K562 (cell line): ENCODE data around the gene RELA. TPM values are rescaled to one million over a fixed set of nuclear protein-coding genes. Genes with fewer than 3 reads are reported as not detected.
A peak's percentile ranks its signal among the peaks of the same experiment; 100 is the strongest.

Source experiments
- CREB1 ChIP-seq, 2 experiments: sonication (generic) in 1 of 2; formaldehyde crosslinking in 1 of 2; IDR thresholded peaks; 2 replicates each; pipeline versions ENCODE4 v1.6.1 to v1.8.0; 2012 to 2022; ENCODE audit warnings: inconsistent platforms in 1 of 2, mild to moderate bottlenecking in 1 of 2, missing genetic modification reagents in 1 of 2, moderate library complexity in 1 of 2
- ILF3 ChIP-seq: fragments of 450-650 bp; IDR thresholded peaks from 2 replicates; pipeline ENCODE4 v1.6.1; 2018; ENCODE audit warnings: antibody characterized with exemption, mild to moderate bottlenecking, moderate library complexity, borderline replicate concordance
- L3MBTL2 ChIP-seq: fragments of 450-650 bp; IDR thresholded peaks from 2 replicates; pipeline ENCODE4 v1.6.1; 2016; ENCODE audit warnings: mild to moderate bottlenecking, moderate library complexity
- MCM7 ChIP-seq, 2 experiments: fragments of 450-650 bp; IDR thresholded peaks; 2 replicates each; pipeline ENCODE4 v1.6.1; 2016 to 2018
- NR2C1 ChIP-seq, 2 experiments: fragments of 450-650 bp; IDR thresholded peaks; 2 replicates each; pipeline ENCODE4 v1.6.1; 2017; ENCODE audit warnings: mild to moderate bottlenecking in 2 of 2, antibody characterized with exemption in 1 of 2, inconsistent platforms in 1 of 2, missing compliant biosample characterization in 1 of 2, missing genetic modification characterization in 1 of 2
- SMARCE1 ChIP-seq: fragments of 450-650 bp; IDR thresholded peaks from 2 replicates; pipeline ENCODE4 v1.7.1; 2016; ENCODE audit warnings: mild to moderate bottlenecking
- SPI1 ChIP-seq: IDR thresholded peaks from 2 replicates; pipeline ENCODE4 v1.6.1; 2011; ENCODE audit warnings: low read depth, low read length, control low read depth, borderline replicate concordance
- ZNF146 ChIP-seq: IDR thresholded peaks from one replicate; pipeline ENCODE4 v1.6.1; 2018; ENCODE audit warnings: missing compliant biosample characterization; ENCODE audit not compliant: unreplicated experiment
- ZNF408 ChIP-seq: fragments of 250-450 bp; sonication (Bioruptor Pico); IDR thresholded peaks from 2 replicates; pipeline ENCODE4 v1.4.0; 2020; ENCODE audit warnings: low read depth, mild to moderate bottlenecking, moderate library complexity
- polyA plus RNA-seq, 8 experiments: library from polyadenylated mRNA; depleted of rRNA in 4 of 8; stranded (reverse) in 5 of 8; unstranded in 3 of 8; fragments of >200 nt; fragmentation: Nextera tagmentation in 2 of 8; fragmentation: Illumina TruSeq in 1 of 8; extraction: Ambion mirVana in 2 of 8; extraction: Trizol in 1 of 8; gene quantifications; 2 replicates each; pipeline versions ENCODE4 v1.2.1 to v1.2.3, GENCODE V29; 2011 to 2014; ENCODE audit warnings: inconsistent platforms in 1 of 8, missing spikeins in 1 of 8
- total RNA-seq, 7 experiments: library from RNA; depleted of rRNA in 6 of 7; stranded (reverse); fragments of >200 nt in 6 of 7; fragmentation: Illumina TruSeq in 2 of 7; extraction: Trizol in 2 of 7; gene quantifications; 2 replicates each; pipeline versions ENCODE4 v1.2.1 to v1.2.3, GENCODE V29; 2011 to 2021; ENCODE audit warnings: low replicate concordance in 1 of 7
- TF ChIP-seq, protein P1 (sequence below): sonication (generic); formaldehyde crosslinking; IDR thresholded peaks from 2 replicates; pipeline ENCODE4 v1.8.1; 2023; ENCODE audit warnings: missing genetic modification reagents, mild to moderate bottlenecking, borderline replicate concordance
- TF ChIP-seq, protein P2 (sequence below): fragments of 250-450 bp; sonication (Bioruptor Pico); IDR thresholded peaks from 2 replicates; pipeline ENCODE4 v1.5.0; 2021; ENCODE audit warnings: mild to moderate bottlenecking, moderate library complexity
- TF ChIP-seq, protein P3 (sequence below): sonication (generic); formaldehyde crosslinking; IDR thresholded peaks from 2 replicates; pipeline ENCODE4 v1.8.0; 2022; ENCODE audit warnings: mild to moderate bottlenecking, missing genetic modification reagents

RELA gene
- total and polyA plus RNA-seq, 9 of the 15 experiments (the other 6 are each of a cell fraction or from before 2014, with no cell fraction given): 6.0 to 67.4 (median 20.6) TPM

GRCh38 chr11:65711785-65712632 is 49.3 kb upstream of the RELA start, which contains the start of gene KAT5 (continued):
- TF ChIP-seq L3MBTL2 (peak; percentile 100), SMARCE1 (no peak), NR2C1 (IDR thresholded peaks at IDR 0.05) (peak; percentile 88), NR2C1 (tag; IDR thresholded peaks at IDR 0.05) (peak; percentile 80), ILF3 (no peak), CREB1 (IDR thresholded peaks at IDR 0.05) (peak; percentile 94), CREB1 (CRISPR knock-in tag; IDR thresholded peaks at IDR 0.05) (peak; percentile 97), MCM7 (IDR thresholded peaks at IDR 0.05) (no peak; a peak in 1 of 4 replicates), ZNF146 (CRISPR knock-in tag) (no peak), ZNF408 (CRISPR knock-in tag) (peak; percentile 13; the same call in 1 of the 2 replicates), SPI1 (peak; percentile 89)
- TF ChIP-seq, protein P1, sequence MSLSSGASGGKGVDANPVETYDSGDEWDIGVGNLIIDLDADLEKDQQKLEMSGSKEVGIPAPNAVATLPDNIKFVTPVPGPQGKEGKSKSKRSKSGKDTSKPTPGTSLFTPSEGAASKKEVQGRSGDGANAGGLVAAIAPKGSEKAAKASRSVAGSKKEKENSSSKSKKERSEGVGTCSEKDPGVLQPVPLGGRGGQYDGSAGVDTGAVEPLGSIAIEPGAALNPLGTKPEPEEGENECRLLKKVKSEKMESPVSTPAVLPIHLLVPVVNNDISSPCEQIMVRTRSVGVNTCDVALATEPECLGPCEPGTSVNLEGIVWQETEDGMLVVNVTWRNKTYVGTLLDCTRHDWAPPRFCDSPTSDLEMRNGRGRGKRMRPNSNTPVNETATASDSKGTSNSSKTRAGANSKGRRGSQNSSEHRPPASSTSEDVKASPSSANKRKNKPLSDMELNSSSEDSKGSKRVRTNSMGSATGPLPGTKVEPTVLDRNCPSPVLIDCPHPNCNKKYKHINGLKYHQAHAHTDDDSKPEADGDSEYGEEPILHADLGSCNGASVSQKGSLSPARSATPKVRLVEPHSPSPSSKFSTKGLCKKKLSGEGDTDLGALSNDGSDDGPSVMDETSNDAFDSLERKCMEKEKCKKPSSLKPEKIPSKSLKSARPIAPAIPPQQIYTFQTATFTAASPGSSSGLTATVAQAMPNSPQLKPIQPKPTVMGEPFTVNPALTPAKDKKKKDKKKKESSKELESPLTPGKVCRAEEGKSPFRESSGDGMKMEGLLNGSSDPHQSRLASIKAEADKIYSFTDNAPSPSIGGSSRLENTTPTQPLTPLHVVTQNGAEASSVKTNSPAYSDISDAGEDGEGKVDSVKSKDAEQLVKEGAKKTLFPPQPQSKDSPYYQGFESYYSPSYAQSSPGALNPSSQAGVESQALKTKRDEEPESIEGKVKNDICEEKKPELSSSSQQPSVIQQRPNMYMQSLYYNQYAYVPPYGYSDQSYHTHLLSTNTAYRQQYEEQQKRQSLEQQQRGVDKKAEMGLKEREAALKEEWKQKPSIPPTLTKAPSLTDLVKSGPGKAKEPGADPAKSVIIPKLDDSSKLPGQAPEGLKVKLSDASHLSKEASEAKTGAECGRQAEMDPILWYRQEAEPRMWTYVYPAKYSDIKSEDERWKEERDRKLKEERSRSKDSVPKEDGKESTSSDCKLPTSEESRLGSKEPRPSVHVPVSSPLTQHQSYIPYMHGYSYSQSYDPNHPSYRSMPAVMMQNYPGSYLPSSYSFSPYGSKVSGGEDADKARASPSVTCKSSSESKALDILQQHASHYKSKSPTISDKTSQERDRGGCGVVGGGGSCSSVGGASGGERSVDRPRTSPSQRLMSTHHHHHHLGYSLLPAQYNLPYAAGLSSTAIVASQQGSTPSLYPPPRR (CRISPR knock-in tag): peak; percentile 90
- TF ChIP-seq, protein P2, sequence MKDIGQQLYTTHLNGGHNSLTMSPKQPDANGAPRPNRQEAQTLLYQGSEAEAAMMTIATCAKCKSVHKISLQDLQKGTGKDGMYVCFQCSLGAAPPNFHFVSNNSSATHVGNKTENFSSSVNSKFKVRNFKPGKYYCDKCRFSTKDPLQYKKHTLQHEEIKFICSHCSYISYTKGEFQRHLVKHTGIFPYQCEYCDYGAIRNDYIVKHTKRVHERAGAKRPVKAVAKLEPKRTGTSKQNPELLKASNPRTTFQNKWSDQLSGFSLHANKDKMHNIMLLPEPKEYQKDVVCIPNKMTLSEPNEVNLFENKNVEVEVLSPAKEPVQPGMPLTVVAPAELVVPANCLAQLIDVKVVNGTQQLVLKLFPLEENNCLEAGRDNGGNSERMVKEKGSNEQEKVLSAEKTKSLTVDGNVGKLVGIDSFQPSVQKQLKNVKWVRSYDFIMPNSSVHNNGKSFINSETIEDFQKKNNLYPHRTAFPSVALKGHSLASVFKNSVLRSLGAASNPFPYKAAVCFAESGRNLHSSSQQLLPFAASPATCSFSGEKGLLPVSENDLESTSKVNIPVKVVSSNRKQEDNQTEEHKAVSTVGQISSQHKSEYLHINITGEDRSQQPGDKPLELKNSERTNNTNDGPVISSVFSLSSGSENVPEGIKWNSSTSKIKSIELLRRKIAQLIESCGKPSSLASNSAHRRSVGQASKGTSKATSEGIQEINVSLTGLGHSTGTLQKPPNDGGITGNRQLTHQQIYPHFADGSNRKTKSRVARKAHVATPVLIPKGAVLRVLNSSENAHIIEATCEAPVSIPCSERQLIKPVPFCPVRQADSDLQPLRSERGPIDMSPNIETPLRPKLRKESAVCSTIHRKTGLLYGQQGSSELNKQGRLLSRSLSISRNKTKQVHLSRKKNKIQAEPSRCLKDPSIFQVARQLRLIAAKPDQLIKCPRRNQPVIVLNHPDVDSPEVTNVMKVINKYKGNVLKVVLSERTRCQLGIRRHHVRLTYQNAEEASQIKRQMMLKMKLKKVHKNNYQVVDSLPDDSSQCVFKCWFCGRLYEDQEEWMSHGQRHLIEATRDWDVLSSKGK: peak; percentile 25; the same call in 1 of the 2 replicates
- TF ChIP-seq, protein P3, sequence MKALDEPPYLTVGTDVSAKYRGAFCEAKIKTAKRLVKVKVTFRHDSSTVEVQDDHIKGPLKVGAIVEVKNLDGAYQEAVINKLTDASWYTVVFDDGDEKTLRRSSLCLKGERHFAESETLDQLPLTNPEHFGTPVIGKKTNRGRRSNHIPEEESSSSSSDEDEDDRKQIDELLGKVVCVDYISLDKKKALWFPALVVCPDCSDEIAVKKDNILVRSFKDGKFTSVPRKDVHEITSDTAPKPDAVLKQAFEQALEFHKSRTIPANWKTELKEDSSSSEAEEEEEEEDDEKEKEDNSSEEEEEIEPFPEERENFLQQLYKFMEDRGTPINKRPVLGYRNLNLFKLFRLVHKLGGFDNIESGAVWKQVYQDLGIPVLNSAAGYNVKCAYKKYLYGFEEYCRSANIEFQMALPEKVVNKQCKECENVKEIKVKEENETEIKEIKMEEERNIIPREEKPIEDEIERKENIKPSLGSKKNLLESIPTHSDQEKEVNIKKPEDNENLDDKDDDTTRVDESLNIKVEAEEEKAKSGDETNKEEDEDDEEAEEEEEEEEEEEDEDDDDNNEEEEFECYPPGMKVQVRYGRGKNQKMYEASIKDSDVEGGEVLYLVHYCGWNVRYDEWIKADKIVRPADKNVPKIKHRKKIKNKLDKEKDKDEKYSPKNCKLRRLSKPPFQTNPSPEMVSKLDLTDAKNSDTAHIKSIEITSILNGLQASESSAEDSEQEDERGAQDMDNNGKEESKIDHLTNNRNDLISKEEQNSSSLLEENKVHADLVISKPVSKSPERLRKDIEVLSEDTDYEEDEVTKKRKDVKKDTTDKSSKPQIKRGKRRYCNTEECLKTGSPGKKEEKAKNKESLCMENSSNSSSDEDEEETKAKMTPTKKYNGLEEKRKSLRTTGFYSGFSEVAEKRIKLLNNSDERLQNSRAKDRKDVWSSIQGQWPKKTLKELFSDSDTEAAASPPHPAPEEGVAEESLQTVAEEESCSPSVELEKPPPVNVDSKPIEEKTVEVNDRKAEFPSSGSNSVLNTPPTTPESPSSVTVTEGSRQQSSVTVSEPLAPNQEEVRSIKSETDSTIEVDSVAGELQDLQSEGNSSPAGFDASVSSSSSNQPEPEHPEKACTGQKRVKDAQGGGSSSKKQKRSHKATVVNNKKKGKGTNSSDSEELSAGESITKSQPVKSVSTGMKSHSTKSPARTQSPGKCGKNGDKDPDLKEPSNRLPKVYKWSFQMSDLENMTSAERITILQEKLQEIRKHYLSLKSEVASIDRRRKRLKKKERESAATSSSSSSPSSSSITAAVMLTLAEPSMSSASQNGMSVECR (CRISPR knock-in tag): peak; percentile 98
